GM19324 (cell line): ENCODE measurements around the gene DDX20.

Experiments
- ATAC-seq: cut with Tn5 transposase; IDR thresholded peaks from one replicate; pipeline ENCODE4 v1.9.1; 2021; ENCODE audit warnings: mild to moderate bottlenecking, moderate library complexity; ENCODE audit not compliant: unreplicated experiment, low FRiP score

DDX20 gene, protein sequence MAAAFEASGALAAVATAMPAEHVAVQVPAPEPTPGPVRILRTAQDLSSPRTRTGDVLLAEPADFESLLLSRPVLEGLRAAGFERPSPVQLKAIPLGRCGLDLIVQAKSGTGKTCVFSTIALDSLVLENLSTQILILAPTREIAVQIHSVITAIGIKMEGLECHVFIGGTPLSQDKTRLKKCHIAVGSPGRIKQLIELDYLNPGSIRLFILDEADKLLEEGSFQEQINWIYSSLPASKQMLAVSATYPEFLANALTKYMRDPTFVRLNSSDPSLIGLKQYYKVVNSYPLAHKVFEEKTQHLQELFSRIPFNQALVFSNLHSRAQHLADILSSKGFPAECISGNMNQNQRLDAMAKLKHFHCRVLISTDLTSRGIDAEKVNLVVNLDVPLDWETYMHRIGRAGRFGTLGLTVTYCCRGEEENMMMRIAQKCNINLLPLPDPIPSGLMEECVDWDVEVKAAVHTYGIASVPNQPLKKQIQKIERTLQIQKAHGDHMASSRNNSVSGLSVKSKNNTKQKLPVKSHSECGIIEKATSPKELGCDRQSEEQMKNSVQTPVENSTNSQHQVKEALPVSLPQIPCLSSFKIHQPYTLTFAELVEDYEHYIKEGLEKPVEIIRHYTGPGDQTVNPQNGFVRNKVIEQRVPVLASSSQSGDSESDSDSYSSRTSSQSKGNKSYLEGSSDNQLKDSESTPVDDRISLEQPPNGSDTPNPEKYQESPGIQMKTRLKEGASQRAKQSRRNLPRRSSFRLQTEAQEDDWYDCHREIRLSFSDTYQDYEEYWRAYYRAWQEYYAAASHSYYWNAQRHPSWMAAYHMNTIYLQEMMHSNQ

GRCh38 chr1:111755331-111756123, at the start of gene DDX20:
Gene DDX20, plus strand, starts transcription at chr1:111755901. Its CDS starts 24 bp downstream, at chr1:111755925.
- peak; percentile 96 for ATAC-seq

GRCh38 chr1:111706921-111707320, 48.8 kb upstream of the DDX20 start:
- no peak for ATAC-seq

DNA sequence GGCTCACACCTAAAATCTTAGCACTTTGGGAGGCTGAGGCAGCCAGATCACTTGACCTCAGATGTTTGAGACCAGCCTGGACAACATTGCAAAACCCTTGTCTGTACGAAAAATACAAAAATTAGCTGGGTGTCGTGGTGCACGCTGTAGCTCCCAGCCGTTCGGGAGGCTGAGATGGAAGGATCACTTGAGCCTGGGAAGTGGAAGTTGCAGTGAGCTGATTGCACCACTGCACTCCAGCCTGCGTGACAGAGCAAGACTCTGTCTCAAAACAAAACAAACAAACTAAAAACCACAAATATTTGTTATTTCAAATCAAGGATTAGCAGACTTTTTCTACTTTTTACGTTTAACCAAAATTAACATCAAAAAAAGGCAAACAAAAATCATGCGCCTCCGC, 47.8 kb upstream of the DDX20 start:
- no peak for ATAC-seq

GRCh38 chr1:111709986-111710385, 45.7 kb upstream of the DDX20 start:
- no peak for ATAC-seq

DNA sequence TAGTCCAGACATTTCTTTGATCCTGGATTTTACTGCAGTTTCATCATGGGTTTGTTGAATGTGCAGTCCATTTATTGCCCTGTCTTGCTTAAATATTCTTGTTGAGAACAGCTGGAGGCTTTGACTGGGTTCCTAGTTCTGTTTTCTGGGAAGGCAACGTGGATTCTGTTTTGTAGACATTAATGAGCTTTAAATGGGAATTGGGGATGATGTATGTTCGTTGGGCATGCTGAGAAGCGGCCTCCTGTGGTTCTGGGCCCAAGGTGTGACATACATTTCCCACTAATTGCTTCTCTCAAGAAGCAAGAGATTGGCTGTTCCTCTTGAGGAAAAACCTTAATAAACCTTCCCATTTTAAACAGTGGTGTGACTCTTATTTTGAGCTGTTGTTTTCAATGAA, 39.4 kb upstream of the DDX20 start:
- ATAC-seq = no peak

- no peak for ATAC-seq
Observed at GRCh38 chr1:111717450-111717849, 38.3 kb upstream of the DDX20 start.

DNA sequence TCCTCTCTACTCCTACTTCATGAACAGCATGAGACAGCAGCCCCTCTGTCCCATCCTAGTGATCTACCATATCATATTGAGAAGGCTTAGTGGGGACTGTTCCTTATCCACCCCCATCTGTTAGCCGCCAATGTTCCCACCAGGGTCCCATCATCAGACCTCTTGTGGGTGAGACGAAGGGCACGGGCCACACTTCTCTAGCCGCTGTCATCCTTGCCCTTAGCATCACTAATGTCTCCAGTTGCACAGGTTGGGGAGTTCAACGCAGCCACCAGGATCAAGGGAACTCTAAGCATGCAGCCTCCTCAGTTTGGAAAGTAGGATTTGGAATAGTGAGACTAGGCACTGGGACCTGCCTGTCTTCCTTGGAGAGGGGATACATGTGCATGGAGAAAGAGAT, 36.6 kb upstream of the DDX20 start:
- no peak for ATAC-seq

- ATAC-seq = no peak
Observed at GRCh38 chr1:111719674-111720132, 36.0 kb upstream of the DDX20 start.

DNA sequence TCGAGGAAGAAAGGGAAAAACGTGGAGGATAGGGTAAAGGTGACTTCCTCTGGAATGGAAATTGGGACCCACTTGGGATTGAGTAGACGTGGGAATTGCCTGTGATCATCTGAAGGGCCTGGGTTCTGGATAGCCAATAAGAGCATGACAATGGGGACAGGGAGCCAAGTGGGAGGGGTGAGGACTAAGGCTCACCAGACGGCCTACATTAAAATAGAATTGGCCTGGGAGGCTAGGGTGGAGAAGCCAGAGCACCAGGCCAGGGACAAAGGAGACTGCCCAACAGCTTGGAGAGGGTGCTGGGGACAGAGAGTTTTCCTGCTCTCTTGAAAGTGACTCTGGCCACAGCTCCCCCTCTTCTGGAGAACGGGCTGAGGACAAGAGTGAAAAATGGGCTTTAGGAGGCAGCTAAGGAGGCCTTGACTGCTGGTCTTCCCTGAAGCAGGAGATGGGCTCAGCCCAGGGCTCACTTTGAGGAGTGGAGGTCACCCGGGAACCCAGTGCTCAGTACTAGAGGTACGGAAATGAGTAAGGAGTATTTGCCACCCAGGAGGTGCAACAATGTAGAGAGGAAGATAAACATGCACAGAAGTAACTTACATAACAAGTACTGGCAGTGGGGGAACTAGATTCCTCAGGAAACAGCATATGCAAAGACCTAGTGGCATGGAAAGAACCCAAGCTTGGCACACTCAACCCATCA, 35.3 kb upstream of the DDX20 start:
- no peak for ATAC-seq

GRCh38 chr1:111720977-111721786, 34.5 kb upstream of the DDX20 start:
- no peak for ATAC-seq

- no peak for ATAC-seq
Observed at GRCh38 chr1:111723091-111723806, 32.5 kb upstream of the DDX20 start.

- ATAC-seq = no peak
Observed at GRCh38 chr1:111723871-111724270, 31.8 kb upstream of the DDX20 start.

DNA sequence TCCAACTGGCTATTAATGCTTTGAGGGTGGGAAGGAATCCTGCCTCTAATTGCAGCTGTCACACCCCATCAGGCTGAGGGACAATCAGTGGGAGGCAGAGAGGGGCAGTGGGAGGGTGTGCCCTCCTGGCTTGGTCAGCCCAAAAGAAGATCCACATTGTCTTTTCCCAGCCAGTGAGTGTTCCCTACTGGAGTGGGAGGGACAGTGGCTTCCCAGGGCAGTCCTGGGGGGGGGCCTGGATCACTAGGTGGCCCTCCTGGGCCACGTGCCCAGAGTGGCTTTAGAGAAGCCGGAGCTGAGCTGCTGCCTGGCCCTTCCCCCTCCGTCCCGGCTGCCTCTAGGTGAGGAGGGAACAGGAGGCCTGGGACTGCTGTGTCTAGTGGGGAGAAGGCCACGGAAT, 30.5 kb upstream of the DDX20 start:
- ATAC-seq = no peak

DNA sequence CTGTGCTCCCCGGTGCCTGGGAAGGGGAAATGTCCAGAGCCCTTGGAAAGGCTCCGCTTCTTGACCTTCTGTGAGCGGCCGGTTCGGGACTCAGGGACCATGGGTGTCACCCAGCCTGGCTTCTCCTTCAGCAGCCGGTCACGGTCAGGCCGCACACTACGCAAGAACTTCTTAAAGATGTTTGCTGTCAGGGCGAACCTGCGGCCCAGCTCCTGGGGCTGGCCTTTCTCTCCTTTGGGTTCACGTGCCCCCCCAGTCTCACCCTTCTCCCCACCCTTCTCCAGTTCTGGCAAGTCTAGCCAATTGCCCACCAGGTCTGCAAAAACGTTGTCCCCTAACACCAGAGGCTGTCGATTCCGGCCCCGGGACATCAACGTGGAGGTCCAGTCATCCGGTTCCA, 28.6 kb upstream of the DDX20 start:
- no peak for ATAC-seq

DNA sequence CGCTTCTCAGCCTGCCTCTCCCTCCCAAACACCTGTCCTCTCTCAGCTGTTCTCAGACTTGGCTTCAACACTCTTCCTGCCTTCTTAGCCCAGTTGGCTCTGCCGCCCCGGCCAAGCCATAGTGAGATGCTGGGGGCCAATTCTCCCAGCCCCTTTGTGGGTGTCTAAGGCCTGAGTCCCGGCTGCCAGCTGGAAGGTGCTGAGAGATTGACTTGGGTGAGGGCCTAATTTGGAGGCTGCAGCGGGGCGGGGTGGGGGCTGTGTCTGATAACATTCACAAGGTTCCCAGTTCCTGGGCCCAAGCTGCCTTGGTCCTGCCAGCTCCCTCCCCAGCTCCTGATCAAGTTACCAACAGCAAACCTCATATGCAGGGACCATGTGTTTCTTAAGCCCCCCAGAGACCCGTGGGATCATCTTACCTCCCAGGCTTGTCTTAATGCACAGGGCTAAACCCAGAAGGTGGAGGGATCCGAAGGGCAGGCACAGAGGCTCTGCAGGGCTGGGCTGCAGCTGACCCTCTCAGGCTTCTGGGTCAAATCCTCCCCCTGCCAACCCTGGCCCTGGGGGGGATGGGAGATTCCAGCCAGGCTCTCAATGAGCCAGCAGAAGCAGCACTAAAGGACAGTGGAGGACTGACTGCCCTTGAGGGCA, 26.3 kb upstream of the DDX20 start:
- no peak for ATAC-seq

GRCh38 chr1:111729946-111730681, 25.6 kb upstream of the DDX20 start:
- ATAC-seq = no peak

DNA sequence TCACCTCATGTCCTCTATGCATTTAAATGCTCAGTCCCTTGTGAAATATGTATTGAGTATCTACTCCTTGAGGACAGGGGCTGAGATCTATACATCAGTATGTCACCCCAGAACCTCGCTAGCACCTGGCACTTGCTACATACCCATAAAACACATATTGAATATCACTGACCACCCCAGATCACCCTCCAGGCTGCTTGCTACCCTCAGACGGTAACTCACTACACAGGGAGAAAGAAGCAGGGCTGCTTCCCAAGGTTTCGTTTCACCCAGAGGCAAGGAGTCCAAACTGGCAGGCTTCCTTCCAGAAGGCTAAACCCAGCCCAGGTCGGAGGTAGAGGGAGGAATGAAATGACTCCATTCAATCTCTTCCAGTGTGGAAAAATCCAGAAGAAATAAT, 25.0 kb upstream of the DDX20 start:
- no peak for ATAC-seq

DNA sequence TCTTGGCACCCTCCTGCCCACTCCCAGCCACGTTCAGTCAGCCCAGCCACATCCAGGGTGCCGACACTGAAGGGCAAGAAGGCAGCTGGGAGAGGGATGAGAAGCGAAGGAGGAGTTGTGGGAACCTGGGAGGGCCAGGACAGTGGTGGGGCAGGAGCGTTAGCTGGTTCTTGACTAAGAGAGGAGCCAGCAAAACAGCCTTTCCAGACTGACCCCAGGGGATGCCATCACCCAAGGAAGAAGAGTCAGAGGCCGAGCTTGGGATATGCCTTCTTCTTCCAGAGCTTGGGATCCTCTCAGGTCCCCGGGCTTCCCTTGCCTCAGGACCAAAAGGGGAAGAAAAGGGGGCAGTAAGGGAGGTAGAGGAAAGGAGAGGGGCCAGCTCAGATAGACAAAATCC, 23.7 kb upstream of the DDX20 start:
- ATAC-seq = no peak
